HG02759 (cell line): ENCODE results near the gene FCER1G.
A peak's percentile ranks its signal among the peaks of the same experiment; 100 is the strongest.
"Not testable (repeated sequence)": the region's sequence is repeated elsewhere in the genome, so short reads cannot be mapped to it uniquely, and the experiment has no call there.

Source experiments
- ATAC-seq: cut with Tn5 transposase; IDR thresholded peaks from one replicate; pipeline ENCODE4 v1.9.1; 2021; ENCODE audit warnings: mild to moderate bottlenecking, moderate library complexity; ENCODE audit not compliant: unreplicated experiment

The FCER1G gene

GRCh38 chr1:161228032-161228431, 12.9 kb downstream of the FCER1G start:
- ATAC-seq = no peak

GRCh38 chr1:161229896-161230295, 14.8 kb downstream of the FCER1G start:
- no peak for ATAC-seq

DNA sequence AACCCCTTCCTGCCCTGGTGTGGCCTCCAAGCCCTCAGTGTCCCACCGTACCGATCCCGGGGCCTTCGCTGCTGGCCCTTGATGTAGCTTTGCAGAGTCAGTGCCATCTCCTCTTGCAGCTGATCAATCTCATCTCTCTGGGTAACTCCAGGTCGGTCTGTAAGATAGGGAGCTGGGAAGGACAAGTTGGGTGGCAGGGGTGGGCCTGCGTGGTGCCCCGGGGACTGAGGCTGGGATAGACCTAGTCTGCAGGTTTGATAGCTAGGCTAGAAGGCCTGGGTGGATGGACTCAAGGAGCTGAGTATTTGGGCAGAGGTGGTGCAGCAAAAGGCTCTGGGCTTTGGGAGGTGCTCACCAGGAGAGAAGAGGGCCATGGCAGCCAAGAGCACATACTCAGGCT, 15.7 kb downstream of the FCER1G start:
- no peak for ATAC-seq

DNA sequence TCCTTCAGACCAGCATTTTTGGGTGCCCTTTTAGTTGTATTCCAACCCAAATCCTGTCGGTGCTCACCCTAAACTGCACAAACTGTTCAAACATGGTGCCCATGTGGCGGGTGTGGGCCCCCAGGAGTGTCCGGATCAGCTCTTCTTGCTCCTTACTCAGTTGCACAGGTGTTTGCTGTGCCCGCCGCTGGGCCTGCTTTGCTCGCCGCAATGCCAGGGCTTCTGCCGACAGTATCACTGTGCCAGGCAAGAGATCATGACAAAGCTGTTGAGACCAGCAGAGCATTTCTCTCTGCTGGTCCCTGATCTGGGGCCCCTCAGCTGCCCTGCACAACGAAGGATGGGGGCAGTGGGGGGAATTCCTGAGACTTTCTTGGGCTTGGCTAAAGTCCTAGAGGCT, 18.0 kb downstream of the FCER1G start:
- no peak for ATAC-seq

DNA sequence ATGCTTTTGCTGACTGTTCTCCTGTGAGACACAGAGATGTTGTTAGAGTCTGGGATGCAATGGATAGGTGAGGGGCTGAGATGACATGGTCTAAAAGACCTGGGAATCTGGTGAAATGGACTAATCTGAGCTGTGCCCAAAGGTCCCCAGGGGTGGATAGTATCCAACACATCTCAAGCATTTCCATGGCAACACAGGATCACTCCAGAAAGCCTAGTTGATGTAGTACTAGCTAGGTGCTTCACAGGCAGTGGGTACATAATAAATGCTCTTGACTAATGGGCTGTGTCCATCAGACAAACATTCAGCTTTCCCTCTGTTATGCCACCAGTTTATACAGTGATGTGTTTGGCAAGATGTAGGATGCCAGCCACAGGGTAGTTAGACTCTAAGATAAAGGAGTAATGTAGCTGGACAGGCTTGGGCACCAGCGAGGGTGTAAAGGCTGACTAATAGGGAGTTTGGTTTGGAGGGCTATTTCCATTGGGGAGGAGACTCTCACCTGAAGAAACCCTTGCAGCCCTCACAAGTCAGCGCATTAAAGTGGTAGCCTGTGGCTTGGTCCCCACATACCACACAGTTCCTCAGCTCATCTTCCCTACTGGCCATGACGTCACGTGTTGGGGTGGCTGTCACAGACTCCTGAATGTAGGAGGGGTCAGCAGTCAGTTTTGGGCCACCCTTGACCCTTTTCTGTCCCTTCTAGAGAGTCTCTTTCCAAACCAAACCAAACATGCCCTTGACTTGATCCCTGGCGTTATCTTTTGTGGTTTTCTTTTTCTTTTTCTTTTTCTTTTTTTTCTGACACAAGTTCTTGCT, 21.1 kb downstream of the FCER1G start:
- no peak for ATAC-seq

DNA sequence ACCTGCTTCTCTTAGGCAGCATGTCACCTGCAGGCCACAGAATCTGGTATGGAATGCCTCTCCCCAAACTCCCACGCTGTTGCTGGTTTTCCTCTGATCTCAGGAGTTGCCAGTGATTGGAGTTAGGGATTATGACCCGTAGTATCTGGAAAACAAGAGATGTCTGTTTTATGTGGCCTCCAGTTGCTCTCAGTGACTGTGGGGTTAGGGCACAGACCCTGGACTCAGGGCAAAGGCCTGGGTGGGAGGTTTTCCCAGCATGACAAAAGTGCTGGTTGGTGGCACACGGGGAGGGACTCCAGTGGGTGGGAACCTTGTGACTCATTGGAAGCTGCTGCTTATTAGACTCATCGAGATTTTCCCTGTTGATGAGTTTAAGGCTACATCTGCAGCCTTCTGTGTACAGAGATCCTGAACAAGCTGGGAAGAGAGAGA, 23.0 kb downstream of the FCER1G start, which contains the start of gene NR1I3:
Gene NR1I3, minus strand, starts transcription at position 165 of the 435 bp plus-strand sequence. CDS start 1,638 bp downstream, outside the sequence.
- no peak for ATAC-seq

DNA sequence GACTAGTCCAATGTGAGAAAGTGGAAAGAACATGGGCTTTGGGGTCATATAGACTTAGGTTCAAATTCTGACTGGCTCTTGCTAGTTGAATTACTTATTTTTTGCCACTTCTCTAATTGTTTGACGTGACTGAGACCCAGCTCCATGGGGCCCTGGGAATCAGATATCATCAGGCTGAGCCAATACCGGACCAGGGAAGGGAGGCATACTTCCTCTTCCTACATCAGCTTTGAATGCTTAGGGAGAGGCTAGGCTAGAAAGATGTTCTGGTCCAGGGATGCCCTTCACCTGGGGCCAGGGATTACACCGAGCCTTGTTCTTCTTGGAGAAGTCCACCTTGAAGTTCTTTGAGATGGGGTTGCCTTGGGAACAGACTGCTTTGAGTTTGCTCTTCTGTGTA, 26.6 kb downstream of the FCER1G start:
- no peak for ATAC-seq

DNA sequence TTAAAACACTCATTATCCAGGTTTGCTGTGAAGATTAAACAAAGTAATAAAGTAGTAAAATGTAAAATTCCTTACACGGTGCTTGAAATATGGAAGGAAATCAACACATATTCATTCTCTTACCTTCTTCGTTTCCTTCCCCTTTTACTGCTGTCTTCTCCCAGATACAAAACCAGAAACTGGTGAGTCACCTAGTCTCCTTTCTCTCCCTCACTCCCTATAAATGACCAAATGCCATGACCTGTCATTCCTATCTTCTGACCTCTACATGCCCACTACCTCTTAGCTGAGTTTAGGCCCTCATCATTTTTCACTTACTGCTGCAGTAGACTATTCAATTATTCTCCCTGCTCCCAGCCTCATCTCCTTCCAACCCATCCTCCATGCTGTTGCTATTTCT, 27.2 kb downstream of the FCER1G start:
- ATAC-seq = no peak

GRCh38 chr1:161244888-161245287, 29.8 kb downstream of the FCER1G start:
- ATAC-seq = no peak

GRCh38 chr1:161250100-161250499, 35.0 kb downstream of the FCER1G start:
- ATAC-seq = not testable (repeated sequence)

GRCh38 chr1:161250829-161251228, 35.7 kb downstream of the FCER1G start:
- ATAC-seq = no peak

DNA sequence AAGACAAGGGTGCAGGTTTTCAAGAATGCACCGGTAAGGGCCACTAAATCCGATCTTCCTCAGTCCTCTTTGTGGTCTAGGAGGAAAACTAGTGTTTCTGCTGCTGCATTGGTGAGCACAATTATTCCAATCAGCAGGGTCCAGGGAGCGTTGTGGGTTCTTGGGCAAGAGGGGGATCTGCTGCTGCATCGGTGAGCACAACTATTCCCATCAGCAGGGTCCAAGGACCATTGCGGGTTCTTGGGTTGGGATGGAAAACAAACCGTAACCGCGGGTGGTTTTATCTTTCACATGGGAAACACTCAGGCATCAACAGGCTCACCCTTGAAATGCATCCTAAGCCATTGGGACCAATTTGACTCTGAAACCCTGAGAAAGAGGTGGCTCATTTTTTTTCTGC, 36.5 kb downstream of the FCER1G start:
- ATAC-seq = no peak

- ATAC-seq = not testable (repeated sequence)
Measured at GRCh38 chr1:161255302-161255701, 40.2 kb downstream of the FCER1G start.

DNA sequence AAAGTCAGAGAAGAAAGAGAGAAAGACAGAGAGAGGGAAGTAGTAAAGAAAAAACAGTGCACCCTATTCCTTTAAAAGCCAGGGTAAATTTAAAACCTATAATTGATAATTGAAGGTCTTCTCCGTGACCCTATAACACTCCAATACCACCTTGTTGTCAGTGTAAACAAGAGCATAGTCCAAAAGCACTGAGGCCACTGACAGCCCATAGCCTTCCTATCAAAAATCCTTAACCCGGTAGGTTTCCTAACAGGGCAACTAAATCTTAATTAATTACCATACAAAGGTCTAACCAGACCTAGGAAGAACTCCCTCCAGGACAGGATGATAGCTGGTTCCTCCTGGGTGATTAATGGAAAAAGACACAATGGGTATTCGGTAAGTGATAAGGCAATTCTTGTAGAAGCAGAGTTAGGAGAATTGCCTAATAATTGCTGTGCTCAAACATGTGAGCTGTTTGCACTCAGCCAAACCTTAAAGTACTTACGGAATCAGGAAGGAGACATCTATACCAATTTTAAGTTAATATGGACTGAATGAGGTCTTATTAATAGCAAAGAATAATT, 40.9 kb downstream of the FCER1G start:
- not testable (repeated sequence) for ATAC-seq

DNA sequence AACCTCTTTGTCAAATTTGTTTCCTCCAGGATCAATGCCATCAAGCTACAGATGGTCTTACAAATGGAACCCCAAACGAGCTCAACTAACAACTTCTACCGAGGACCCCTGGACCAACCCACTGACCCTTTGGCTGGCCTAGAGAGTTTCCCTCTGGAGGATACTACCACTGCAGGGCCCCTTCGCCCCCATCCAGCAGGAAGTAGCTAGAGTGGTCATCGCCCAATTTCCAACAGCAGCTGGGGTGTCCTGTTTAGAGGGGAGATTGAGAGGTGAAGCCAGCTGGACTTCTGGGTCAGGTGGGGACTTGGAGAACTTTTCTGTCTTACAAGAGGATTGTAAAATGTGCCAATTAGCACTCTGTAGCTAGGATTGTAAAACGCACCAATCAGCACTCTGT, 42.0 kb downstream of the FCER1G start:
- ATAC-seq = not testable (repeated sequence)

DNA sequence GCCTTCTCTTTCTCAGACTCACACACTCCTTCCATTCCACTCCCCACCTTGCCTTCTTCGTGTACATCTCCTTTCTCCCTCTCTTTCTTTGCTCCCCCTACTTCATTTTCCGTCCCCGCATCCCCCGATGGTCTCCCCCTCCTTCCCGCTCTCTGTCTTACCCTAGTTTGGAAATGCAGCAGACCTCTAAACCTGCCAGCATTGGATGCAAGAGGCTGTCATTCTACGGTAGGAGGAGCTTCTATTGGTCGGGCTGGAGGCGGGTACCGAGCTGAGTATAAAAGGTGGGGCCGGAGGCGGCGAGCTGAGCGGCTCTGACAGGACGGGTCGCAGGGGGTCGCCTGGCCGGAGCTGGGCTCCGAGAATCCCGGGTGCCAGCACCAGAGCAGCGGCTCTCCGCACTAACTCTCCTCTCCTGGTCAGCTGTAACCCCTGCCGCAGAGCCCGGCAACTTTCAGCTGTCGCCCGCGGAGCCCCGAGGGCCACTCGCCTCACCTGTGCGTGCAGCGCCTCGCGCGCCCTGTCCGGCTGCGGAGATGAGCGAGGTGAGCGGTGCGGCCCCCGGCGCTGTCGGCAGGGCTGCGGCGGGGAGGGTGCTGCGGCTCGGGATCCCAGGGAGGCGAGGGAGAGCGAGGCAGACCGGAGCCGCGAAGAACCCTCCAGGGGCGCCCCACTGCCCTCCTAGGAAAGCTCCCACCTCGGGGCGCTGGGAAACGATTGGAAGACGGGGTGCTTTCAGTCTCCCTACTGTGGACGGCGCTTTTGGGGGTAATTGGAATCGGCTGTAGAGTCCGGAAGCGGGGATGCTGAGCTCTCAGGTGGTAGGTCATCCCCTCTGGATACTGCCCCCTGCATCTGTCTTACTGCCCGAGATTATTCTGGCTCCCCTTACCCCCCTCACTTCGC, 43.6 kb downstream of the FCER1G start, which contains the start of gene PCP4L1:
Gene PCP4L1, plus strand, starts transcription at position 307 of the 906 bp plus-strand sequence. Its CDS starts 230 bp downstream, at position 537.
- ATAC-seq = peak; percentile 78

DNA sequence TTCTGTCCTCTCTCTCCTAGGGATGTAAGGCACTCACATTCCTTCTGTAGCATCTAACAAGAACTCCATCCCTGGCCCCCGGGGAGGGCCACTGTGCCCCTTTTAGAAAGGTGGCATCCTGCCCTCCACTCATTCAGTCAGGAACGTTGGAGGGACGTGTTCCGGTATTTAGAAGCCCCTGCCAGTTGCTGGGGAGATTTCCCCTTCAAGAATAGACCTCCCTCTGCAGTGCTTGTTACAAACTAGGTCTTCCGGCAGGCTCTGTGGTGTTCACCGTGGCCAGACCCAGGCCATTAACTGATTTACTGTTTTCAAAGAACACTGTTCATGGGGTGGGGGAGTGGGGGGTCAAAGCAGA, 44.2 kb downstream of the FCER1G start:
- no peak for ATAC-seq

- no peak for ATAC-seq
Measured at GRCh38 chr1:161259765-161260164, 44.7 kb downstream of the FCER1G start.

DNA sequence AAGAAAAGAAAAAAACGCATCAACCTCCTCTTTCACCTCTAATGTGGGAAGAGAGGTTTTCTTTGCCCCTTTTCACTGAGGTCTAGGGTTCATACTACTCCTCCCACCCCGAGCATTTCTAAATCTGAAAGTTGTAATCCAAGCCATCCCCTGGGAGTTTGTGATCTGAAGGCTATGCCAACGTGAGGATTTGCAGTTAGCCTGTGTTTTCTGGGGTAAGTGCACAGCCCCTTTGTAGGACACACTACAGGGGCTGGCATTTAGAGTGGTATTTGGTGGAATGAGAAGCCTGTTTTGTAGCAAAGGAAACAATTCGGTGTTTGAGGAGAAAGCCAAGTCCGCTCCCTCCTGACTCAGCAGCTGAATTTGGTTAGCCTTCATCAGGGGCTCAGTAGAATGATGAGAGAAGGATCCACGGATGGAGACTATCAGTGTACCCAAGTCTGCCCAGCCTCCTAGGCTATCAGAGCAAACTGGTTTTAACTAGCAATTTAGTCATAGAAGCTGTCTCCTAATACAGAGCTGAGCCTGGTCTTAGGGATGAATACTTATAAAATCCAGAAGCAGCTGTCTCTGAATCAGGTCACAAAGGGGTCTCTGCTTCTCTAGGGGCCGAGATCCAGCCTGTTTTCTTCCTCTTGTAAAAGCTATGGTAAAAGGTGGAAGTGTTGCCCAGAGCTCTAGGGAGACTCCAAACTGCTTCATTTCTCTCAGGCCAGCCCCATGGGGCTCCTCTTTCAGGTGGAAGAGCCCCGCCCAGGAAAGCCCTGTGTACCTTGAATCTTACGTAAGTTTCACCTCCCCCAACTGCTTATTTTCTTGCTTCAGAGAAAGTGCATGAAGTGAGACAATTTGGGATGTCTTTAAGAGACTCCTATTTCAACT, 45.5 kb downstream of the FCER1G start:
- peak; percentile 26 for ATAC-seq
